ENCODE measurements around the gene INTU.
"Not testable (repeated sequence)": the region's sequence is repeated elsewhere in the genome, so short reads cannot be mapped to it uniquely, and the experiment has no call there.

INTU gene

DNA sequence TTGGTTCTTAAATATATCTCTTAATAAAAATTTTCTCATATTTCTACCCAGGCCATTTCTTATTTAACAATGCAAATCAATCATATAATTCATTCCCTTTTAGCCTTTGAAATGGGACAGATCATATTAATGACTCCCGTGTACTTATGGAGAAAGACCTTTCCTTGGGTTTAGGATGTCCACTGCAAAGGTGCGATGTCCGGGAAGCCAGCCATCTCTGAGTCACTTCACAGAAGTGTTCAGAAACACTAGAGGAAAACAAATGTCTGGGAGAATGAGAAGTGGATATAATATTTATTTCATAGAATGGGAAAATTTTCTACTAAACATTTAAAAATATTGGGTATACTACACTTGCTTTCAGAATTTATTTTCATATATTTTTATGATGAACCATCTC is 15.3 kb downstream of the INTU start:
- no peak for DNase-seq

DNA sequence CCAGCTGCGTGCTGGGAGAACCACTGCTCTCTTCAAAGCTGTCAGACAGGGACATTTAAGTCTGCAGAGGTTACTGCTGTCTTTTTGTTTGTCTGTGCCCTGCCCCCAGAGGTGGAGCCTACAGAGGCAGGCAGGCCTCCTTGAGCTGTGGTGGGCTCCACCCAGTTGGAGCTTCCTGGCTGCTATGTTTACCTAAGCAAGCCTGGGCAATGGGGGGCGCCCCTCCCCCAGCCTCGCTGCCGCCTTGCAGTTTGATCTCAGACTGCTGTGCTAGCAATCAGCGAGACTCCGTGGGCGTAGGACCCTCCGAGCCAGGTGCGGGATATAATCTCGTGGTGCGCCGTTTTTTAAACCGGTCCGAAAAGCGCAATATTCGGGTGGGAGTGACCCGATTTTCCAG is 22.8 kb downstream of the INTU start:
- DNase-seq = not testable (repeated sequence)

DNA sequence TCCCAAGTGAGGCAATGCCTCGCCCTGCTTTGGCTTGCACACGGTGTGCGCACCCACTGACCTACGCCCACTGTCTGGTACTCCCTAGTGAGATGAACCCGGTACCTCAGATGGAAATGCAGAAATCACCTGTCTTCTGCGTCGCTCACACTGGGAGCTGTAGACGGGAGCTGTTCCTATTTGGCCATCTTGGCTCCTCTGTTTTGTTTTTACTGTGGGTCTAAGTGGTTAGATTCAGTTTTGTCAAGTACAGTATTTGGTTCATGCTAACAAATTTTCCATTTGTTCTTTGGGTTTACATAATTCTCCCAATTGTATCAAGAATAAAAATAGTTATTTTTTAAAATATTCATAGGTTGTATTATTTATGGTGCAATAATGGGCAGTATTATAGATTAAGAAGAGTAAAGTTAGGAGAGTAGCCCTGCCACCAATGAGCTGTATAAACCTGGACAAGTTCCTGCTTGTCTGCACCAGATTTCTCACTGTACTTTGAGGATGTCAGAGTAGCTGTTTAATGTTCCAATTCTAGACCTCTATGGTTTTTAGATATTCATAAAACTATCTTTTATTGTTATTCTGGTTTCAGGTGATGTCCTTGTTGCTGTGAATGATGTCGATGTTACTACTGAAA is 23.4 kb downstream of the INTU start:
- DNase-seq = no peak

- DNase-seq = no peak
Observed at GRCh38 chr4:127660284-127660885, 27.6 kb downstream of the INTU start.

- DNase-seq = no peak
Observed at GRCh38 chr4:127667116-127667515, 34.4 kb downstream of the INTU start.

GRCh38 chr4:127667772-127668171 is 35.0 kb downstream of the INTU start:
- DNase-seq = no peak

DNA sequence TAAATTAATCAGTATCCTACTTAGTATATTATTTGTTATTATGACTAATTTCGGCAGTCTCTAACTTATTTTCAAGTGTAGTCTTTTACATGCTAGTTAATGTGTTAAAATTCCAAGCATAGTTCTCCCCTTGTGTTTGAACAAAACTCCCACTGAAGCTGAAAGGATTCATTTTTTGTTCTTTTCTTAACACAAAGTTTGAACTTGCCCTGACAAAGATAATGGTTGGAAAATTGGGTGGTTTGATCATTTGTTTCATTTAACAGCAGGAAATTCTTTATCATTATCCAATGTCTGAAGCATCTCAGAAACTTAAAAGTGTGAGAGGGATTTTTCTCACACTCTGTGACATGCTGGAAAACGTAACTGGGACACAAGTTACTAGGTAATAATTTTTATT is 36.0 kb downstream of the INTU start:
- DNase-seq = no peak

- DNase-seq = no peak
Observed at GRCh38 chr4:127669691-127670090, 36.9 kb downstream of the INTU start.

DNA sequence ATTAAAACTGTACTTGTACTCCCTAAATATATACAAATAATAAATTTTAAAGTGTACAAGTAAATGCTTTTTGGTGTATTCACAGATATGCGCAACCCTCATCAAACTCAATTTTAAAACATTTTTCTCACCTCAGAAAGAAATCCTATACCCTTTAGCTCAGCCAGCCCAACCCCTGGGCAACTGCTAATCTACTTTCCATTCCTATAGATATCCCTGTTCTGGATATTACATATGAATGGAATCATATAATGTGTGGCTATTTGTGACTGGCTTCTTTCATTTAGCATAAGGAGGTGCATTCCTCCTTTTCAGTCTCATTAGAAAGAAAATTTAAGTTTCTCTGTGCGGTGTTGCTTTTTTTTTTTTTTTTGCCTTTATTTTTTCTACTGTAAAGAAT is 39.4 kb downstream of the INTU start:
- DNase-seq = no peak

DNA sequence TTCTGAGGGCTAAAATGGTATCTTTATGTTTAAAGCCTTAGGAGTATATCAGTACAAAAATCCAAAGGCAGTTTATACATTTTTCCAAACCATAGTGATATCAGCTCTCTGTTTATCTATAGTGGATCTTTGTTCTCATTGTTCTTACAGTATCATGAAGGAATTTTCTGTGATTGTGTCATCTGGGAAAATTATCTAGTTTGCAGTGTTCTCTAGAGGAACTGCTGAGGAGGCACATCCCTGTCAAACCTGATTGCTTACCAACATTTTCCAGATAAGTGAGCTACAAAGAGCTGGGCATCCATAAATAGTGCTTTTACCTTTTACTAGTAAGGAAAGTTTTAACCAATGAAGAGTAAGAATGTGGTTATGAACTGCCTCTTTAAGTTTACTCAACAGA is 52.5 kb downstream of the INTU start:
- no peak for DNase-seq

DNA sequence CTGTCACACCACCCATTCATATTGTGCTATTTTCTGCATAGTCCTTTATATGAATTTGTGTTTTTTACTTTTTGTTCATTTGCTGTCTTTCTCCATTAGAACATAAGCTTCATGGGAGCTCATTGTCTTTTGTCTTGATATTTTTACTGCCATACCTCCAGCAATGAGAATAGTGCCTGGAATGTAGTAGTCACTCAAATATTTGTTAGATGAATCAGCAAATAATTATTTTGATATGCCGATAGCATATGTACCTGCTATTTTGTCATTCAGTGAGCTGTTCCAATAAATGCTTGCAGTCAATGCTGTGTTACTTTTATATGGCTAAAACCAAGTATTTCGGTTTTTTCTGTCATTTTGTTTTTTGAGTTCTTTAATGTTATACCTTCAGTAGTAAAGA is 53.9 kb downstream of the INTU start:
- DNase-seq = no peak

- DNase-seq = no peak
Observed at GRCh38 chr4:127687580-127687979, 54.8 kb downstream of the INTU start.

- no peak for DNase-seq
Observed at GRCh38 chr4:127698789-127699200, 66.0 kb downstream of the INTU start.

GRCh38 chr4:127708985-127709384 is 76.2 kb downstream of the INTU start:
- DNase-seq = no peak

GRCh38 chr4:127709456-127709855 is 76.7 kb downstream of the INTU start:
- DNase-seq = no peak

DNA sequence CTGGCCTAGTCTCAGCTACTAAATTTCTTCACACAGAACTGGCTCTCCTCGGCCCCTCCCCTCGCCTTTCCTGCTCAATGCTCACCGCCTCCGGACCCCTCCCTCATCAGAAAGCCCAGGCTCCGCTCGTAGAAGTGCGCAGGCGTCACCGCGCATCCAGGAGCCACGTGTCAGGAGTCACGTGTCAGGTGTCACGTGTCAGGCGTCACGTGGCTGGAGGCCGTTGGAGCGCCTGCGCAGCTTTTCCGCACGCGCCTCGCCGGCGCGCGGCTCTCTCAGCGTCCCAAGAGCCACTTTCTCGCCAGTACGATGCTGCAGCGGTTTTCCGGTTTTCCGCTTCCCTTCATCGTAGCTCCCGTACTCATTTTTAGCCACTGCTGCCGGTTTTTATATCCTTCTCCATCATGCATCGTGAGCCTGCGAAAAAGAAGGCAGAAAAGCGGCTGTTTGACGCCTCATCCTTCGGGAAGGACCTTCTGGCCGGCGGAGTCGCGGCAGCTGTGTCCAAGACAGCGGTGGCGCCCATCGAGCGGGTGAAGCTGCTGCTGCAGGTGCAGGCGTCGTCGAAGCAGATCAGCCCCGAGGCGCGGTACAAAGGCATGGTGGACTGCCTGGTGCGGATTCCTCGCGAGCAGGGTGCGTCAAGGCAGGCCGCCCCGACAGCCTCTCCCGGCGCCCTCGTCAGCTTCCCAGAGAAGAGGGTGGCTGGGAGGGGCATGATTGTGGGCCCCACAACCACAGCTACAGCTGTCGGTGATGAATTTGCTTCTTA is 97.6 kb downstream of the INTU start, which contains the start of gene SLC25A31:
TSS of gene SLC25A31 (plus strand) at position 259 of the 772 bp plus-strand sequence. CDS start at position 405, 146 bp downstream.
- DNase-seq = no peak

DNA sequence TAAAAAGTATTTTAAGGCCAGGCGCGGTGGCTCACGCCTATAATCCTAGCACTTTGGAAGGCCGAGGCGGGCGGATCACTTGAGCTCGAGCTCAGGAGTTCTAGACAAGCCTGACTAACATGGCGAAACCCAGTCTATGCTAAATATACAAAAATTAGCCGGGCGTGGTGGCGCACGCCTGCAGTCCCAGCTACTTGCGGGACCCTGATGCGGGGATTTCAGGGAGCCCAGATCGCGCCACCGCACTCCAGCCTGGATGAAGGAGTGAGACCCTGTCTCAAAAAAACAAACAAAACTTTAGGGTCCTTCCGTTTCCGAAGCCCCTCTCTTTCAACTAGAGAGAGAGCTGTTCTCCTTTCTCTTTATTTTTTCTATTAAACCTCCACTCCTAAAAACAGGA is 98.6 kb downstream of the INTU start:
- DNase-seq = no peak

GRCh38 chr4:127732623-127733328 is 100.0 kb downstream of the INTU start:
- no peak for DNase-seq

DNA sequence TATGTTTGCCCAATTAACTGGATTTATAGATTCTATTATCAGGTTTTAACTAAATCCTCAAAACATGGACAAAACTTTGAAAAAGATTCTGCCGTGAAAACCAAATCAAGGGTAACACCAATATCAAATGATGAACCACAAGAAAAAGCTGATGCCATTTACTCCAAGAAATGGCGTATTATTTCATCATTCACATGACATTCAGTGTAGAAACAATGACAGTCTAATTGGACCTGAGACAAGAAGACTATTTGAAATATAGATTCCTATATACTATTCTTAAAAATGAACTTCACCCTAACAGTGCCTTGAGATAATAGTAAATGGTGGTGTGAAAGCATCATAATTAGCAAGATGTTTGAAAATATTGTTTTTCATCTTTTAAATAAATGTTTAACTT is 102.2 kb downstream of the INTU start:
- no peak for DNase-seq

DNA sequence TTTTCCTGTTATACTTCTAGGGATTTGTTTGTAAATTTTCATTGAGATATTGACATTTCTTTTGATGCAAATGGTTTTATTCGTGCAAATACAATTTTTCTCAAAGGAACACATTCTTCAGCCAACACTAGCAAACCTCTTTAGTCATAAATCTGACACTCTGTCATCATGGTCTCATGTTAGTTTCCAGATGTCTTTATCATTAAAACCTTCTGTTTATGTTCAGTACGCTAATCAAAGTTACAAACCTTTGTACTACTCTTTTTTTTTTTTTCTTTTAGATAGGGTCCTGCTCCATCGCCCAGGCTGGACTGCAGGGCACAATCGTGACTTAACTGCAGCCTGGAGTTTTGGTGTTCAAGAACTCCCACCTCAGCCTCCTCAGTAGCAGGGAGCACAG is 104.5 kb downstream of the INTU start:
- no peak for DNase-seq

DNA sequence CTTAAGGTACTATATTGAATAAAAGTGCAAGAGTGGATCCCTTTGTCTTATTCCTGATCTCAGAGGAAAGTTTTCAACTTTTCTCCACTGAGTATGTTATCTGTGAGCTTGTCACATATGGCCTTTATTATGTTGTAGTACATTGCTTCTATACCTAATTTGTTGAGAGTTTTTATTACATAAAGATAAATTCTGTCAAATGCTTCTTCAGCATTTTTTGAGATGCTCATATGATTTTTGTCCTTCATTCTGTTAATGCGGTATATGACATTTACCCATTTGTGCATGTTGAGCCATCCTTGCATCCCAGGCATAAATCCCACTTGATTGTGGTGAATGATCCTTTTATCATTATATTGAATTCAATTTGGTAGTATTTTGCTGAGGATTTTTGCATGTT is 108.5 kb downstream of the INTU start:
- no peak for DNase-seq

DNA sequence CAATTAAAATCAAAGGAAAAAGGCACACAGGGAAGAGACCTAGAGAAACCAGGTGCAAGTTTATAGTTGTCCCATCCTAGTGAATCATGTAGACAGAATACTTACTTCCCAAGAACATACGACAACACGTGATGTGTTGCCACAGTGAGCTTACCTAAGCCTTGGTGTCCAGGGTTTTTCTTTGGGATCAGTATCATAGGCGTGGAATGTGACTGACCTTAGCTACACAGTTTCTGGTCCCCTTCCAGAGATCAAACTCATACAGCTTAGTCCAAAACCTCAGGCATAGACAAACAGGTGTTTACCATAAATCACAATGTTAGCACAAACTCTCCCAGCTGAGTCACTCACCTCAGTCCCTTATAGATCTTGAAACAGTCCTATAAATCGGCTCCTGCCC is 115.1 kb downstream of the INTU start:
- no peak for DNase-seq

DNA sequence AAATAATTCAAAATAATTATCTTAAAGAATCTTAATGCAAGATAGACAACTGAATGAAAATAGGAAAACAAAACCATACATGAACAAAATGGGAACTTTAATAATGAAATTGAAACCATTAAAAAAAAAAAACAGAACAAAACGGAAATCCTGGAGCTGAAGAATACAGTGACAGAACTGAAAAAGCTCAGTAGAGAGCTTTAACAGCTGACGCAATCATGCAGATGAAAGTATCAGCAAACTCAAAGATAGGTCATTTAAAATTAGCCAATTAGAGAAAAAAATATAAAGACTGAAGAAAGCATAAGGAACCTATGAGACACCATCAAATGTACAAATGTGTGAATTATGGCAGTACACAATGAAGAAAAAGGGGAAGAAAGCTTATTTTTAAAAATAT is 116.2 kb downstream of the INTU start:
- DNase-seq = no peak

DNA sequence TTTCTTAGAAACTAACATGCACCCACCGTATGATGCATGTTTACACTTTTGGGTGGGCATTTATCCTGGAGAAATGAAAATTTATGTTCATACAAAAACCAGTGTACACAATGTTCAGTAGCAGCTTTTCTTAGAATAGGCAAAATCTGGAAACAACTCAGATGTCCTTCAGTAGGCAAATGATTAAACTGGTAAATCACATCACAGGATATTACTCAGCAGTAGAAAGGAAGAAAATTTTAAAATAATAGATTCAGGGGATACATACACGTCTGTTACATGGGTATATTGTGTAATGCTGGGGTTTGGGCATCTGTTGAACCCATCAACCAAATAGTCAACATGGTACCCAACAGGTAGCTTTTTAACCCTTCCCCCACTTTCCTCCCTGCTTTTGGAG is 124.1 kb downstream of the INTU start:
- no peak for DNase-seq

Data from NCI-H2107 (cell line).